Hippocampal formation (tissue), 2 donors: Measurements from ENCODE around the gene PRDM16.
"Not testable (repeated sequence)": the region's sequence is repeated elsewhere in the genome, so short reads cannot be mapped to it uniquely, and the experiment has no call there.

ENCODE experiments used
- DNase-seq, 2 donors: peaks; one replicate each; lab custom pipeline; 2025; lab: John Stamatoyannopoulos, UW

PRDM16 gene

DNA sequence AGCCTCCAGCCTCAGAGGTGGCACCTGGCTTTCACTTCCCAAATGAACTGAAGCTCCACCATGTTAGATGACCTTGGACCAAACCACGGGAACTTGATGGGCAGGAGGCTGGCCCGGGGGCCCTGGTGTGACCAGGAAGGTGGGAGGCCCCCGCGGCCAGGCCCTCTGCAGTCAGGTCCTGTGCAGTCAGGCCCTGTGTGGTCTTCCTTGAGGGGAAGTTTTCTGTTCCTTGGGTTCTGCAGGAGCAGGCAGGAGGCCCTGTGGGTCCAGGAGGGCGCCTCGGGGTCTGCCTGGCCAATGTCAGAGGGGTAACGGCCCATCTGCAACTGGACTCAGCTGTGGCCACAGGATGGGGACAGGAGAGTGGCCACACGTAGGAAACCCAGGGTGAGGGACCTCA is 13.0 kb downstream of the PRDM16 start:
- no peak for DNase-seq

DNA sequence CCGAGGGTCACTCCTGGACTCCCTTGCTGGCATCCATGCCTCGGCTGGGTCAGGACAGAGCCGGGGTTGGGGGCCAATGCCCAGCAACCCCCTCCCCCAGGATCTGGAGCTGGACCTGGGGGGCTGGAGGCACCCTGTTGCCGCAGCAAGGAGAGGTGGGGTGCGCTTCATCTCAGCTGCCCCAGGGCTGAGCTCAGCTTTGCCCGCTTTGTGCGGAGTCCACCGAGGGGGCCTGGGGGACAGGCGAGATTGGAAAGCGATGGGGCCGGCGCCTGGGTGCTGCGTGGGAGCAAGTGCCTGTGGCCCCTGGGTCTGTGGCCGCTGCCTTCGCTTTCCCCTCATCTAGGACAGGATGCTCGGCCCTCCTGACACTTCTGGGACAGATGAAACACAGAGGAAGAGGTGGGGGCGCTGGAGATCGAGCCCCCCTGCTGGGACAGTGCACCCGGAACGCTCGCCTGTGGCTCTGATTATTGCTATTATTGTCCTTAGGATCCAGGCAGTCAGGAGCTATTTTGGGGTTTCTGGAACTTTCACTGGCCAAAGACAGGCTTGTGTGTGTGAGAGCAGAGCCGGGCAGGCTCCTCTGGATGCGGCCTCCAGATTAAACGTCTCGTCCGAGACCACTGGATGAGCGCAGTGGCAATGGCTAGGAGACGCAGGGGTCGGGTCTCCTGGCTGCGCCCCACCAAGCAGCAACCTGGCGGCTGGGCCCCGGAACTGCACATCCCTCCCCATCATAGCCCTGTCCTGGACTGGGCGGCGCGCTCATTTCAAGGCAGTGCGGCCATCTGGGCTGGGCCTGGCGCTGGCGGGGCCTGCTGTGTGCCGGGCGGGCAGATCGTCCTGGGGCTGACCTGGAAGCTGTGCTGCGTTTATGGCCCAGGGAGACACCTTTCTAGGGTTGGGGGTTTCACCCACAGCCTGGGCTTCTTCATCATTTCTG is 13.8 kb downstream of the PRDM16 start:
- DNase-seq = no peak

DNA sequence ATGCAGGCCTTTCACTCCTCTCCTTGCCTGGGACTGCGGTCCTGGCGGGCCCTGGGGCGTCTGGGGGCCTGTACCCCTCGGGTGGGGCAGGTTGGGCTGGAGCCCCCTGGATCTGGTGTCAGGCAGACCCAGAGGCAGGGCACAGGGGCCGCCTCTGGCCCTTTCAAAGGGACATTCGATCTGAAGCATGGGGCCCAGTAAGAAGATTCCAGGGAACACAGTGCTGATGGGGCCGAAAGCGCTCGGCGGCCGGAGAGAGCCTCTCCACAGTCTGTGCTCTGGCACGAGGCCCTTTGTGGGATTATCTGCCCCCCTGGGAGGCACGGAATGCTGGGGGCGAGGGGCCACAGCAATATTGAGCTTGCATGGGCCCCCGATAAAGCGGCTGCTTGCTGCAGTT is 15.2 kb downstream of the PRDM16 start:
- no peak for DNase-seq

DNA sequence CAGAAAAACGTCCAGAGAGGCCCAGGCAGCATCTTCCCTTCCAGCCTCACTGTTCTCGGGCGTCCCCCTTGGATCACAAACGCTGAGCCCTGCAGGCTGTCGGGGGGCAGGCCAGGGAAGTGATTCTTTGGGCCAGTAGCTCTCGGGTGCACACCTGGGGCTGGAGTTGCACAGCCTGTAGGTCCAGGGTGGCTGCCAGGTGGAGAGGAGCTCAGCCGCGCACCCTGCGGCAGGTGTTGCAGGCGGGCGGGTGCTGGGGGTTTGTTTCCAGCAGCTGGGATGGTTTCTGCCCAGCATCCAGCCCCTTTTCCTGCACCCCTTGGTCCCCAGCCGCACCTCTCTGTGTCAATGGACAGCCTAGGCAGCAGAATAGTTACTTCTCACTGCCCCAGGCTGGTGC is 15.7 kb downstream of the PRDM16 start:
- no peak for DNase-seq

DNA sequence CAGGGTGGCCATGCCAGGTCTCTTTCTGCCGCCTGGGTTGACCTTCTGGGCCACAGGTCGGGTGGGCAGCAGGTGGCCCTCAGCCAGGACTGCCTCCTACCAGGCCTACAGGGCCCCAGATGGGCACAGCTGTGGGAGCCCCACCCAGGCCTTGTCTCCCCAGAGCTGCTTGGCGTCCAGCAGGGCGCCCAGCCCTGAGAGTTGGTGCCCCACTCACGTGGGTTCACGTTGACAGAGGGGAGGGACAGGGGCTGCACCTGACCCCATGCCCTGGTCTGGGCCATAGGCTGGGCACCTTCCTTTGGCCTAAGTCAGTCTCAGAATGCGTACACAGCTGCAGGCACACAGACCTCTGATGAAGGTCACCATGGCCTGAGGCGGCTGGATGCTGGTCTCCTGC is 16.7 kb downstream of the PRDM16 start:
- DNase-seq = no peak

DNA sequence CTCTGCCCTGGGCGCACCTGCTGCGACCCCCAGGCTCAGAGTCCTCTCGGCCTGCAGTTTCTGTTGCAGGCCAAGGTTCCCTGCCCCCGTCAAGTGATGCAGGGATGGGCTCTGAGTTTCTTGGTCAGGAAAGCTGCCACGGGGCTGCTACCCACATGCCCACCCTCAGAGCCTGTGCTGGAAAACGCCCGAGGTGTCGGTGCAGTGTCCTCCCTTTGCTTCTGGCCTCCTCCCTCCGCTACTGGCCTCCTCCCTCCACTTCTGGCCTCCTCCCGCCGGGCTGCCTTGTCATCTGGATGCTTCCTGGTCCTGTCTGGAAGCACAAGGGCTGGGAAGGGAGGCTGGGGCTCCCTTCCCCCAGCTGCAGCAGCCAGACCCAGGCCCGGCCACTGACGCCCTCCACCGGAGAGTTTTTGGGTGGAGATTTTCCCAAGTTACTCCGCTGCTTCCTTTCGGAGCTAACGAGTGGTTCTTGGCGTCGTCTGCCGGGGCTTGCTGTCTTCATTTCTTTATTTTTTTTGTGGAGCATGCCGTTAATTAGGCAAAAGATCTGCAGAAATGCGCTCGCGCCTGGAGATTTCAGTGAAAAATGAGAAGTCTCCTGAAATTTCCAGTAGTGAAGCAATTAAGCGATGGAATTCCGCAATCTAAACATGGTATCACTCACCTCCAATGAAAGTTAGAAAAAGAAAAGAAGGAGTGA is 17.4 kb downstream of the PRDM16 start:
- DNase-seq = no peak

DNA sequence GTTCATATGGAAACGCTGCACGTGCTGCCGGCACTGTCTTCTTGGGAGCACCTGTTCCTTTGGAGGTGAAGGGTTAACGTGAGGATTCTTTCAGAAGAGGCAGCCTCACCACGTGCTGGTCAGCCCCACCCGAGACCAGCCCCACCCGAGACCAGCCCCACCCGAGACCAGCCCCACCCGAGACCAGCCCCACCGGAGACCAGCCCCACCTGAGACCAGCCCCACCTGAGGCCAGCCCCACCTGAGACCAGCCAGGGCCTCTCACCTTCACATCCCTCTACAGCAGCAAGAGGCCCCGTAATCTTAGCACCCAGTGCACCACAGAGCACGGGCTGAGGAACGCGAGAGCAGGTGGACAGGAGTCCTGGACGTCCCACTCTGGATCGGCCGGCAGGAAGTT is 18.0 kb downstream of the PRDM16 start:
- DNase-seq = no peak

DNA sequence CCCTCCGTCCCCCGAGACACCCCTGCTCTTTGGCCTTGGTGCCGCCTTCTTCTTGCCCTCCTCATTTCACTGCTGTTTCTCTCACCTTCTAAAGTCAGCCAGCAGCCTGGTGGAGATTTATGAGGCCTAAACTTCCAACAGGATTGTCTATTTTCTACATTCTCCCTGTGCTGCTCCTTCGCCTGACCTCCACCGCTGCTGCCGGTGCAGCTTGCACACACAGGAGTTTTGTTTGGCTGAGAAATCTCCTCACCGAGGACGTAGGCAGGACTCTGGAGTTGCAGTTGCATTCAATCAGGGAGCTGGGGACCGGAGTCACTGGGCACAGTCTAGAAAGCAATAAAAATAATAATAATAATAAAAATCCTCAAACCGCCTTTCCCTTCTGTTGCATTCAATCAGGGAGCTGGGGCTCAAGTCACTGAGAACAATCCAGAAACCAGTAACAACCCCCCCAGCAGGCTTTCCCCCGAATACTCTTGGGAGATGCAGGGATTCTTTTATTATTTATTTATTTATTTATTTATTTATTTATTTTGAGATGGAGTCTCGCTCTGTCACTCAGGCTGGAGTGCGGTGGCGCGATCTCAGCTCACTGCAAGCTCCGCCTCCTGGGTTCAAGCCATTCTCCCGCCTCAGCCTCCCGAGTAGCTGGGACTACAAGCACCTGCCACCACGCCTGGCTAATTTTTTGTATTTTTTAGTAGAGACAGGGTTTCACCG is 19.1 kb downstream of the PRDM16 start:
- not testable (repeated sequence) for DNase-seq

DNA sequence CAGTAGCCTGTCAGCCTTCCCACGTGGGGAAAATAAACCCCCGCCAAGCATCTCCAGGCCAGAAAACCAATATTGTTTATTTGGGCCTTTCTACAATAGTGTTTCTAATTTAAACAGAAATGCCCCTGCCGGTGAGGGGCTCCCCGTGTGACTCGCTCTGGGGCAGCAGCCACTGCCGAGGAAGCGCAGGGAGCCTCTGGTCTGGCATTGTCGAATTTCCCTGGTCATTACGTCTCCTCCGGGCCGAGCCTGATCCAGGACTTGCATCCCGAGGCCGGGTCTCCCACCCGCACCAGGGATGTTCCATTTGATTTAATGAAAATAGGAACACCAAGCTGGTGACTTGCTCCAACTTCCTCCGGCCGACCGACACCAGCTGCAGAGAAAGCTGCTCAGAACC is 20.5 kb downstream of the PRDM16 start:
- no peak for DNase-seq

DNA sequence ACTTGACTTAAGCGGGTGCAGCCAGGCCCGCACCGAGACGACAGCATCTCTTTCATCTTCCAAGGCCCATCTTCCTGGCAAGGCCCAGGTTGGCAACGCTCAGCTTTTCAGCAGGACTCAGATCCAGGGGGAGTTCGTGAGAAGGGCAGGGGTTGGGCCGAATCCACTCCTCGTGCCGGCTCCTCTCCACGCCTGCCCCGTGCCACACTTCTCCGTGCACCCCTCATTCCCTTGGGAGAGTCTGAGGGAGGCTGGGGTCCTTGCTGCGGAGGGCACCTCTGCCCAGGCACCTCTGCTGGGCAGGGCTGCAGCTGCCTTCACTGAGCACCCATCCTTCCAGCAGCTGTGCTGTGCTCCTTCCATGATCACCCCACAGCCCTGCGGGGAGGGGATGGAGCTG is 22.3 kb downstream of the PRDM16 start:
- no peak for DNase-seq

DNA sequence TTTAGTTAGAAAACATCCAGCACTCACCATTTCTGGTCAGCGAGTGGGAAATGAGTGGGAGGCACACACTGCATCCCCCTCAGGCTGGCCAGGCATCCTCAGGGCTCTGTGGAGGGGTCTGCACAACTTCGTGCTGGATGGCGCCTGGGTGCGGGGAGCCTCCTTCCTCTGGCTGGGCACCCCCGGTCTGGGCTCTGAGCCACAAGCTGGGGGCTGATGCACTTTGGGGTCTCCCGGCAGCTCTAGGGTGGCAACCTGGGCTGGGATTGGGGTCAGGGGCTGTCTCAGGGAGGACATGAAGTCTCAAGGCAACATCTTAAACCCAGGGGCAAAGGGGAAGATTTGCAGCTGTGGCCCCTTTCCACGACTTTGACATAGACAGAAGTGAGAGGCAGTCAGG is 23.5 kb downstream of the PRDM16 start:
- no peak for DNase-seq

DNA sequence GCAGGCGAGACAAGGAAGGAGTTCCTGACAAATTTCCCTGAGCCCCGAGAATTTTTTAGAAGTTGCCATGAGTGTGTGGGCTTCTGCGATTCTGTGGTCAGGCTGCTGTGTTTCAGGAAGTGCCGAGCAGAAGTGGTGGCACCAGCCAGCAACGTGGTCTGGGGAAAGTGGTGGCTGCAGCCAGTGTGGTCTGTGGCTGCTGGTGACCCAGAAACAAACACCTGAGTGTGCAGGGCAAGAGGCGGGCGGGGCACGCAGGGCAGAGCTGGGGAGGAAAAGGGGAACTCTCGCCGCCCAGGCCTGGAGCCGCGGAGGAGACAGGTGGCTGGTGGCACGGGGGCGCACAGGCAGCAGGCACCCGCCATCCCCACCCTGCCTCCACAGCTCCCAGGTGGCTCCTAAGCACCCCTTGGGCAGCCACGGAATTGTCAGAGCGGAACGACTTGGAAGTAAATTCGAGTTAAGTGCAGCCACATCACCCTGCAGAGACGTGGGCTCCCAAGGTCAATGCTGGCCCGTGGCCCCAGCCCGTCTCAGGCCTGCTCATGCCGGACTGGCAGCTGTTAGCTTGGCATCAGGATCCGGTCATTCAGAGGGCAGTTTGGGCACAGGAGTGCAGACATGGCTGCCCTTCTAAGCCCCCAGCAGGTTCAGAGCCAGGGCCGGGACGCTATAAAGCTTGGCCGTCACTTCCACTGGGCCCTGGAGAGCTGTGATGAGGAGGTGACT is 25.1 kb downstream of the PRDM16 start:
- no peak for DNase-seq

DNA sequence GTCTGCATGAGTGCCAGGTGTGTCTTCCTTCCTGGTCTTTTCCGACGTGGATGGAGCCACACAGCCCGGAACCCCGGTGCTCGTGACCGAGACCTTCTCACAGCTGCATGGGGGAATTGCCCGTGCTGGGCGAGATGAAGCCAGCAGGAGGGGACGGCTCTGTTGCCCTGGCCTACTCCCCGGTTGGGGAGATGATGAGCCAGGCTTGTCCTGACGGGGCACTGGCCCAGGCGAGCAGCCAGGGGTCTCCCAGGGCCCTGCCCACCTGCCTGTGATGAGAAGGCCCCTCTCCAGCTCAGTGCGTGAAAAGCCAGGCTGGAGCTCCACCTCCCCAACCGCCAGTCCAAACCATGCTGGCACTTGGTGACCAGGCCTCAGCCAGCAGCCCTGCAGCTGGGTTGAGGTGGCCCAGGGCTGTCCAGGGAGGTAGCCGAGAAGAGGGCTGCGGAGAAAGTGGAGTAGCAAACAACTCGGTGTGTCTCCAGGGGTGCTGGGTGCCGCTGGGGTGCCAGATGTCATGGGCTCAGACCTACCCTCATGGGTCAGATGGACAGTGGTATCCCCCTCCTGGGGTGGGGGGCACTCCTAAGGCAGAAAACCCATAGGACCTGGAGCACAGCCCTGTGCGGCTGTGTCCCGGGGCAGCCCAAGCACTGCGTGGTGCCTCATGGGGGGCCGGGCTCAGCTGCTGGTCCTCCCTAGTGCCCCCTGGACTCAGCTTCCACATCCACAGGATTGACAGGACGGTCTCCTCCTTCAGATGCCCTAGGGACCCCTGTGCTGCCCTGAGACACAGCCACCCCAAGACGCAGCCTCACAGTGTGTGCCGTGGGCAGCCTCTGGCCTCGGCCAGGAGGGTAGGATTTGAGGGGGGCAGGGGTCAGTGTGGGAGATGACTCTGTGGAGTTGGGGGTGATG is 26.1 kb downstream of the PRDM16 start:
- no peak for DNase-seq

DNA sequence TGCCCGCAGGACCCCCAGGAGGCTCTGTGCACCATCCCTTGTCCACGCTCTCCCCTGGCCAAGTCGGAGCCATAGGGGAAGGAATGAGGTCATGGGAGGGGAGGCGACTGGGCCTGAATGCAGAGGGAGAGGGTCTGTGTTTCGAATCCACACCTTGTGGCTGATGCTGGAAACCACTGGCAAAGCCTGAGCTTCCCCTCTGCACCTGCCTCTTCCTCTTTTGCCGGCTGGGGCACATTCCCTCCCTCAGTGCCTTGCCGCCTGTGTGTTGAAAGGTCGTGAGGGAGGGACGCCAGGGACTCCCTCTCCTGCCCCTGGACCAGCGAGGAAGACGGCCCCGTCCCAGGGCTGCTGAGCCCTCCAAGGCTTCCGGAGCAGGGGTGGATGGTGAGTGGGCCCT is 27.3 kb downstream of the PRDM16 start:
- no peak for DNase-seq

DNA sequence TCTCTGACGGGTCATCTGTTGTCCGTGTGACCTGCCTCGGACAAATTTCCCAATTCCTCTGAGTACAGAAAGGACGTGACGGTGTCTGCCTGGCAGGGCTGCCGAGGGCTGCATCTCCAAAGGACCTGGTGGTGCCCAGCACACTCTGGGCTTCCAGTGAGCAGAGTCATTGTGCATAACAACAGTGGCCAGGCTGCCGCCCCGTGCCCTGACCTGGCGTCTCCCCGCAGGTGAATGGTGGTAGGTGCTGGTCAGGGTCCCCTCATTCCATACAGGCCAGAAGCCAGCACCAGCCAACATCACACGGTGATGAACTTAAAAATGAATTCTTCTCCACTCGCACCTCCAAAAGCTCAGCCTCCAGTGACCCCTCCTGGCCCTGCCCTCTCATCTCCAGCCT is 28.2 kb downstream of the PRDM16 start:
- no peak for DNase-seq

DNA sequence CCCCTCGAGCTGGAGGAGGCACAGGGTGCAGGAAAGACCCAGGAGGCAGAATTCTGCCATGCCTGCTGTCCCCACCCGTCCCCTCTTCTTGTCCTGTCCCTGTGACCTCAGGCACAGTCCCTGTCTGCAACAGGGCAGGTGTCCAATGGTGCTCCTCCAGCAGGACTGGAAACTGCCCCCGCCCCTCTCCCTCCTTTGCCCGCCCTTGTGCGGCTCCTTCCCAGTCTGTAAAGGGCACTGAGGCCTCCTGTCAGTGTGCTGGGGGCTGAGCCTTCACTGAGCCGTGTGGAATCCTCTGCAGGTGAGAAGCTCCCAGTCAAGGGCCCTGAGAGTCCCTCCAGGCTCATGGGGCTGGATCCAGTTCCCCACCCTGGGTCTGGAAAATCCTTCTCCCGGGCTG is 28.9 kb downstream of the PRDM16 start:
- no peak for DNase-seq

DNA sequence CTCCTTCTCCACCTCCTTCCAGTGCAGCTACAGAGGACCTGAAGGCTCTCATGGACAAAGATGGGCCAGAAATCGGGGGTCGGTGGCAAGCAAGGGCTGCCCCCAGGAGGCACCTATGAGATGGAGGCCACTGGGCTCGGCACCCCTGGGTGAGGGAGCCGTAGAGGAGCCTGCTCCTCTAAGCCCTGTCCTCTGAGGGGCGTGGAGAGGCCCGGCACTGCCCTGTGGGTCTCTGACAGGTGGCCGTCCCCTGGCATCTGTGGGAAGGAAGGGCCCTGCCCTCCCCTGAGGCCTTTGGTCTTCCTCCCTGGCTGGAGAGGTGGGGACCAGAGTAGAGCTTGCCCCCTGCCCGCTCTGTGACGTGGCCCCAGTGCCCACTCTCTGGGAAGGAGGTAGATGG is 30.9 kb downstream of the PRDM16 start:
- DNase-seq = no peak

DNA sequence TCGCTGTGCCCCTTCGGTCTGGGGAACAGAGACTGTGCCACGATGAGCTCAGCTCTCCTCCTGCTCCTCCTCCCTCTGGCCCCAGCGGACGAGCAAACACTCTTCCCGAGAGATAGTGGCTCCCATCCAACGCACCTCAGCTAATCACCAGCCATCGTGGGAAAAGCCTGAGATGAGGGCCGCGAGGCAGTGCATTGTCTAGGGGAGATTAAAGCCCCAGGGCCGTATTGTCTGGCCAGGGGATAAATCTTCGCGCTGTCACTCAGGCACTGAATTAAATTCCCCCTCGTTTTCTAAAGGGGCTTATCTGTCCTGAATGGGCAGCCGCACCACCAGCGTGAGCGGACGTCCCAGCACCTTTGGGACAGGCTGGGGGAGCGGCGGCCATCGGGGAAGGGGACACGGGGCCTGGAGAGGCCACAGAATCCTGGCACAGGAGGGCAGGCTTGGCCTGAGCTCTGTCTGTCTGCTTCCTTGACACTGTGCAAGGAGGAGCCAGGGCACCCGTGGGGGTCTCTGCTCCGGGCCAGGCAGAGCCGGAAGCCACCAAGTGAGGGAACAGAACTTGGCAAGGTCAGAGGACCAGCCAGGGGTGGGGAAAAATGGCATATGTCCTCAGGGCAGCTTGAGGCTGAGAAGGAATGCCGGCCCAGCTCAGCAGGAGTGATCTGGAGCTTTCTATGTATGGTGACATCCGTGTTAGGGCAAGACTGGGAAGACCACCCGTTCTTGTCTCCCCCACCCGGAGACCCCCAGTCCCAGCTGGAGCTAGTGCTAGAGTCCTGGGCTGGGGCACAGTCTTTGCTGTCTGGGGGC is 32.3 kb downstream of the PRDM16 start:
- DNase-seq = no peak

DNA sequence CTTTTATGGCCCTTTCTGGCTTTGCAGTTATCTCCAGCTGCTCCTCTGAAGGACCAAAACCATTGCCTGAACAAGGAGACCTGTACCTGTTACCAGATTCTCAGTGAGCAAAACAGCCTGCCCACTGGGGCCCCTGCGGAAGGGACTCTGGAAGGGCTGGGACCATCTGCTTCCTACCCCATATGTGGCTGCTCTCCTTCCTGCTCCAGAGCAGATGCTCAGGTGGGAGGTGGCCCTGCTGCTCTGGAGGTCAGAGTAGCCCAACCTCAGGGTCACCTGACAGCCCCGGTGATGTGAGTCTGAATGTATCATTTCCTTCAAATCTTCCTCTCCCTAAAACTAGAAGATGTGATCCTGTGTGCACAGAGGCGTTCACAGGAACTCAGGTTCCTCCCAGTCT is 33.6 kb downstream of the PRDM16 start:
- DNase-seq = no peak
